ENCODE measurements around the gene DYSF. TPM values are rescaled to one million over a fixed set of nuclear protein-coding genes. Genes with fewer than 3 reads are reported as not detected.

The DYSF gene
- total RNA-seq (ENCODE audit: low replicate concordance), result 2.5 and 19.2 TPM in 2 replicates

GRCh38 chr2:71453404-71454220 is at the start of gene DYSF:
Gene DYSF (plus strand): TSS chr2:71453561.

Other genes starting within 250 kb of the DYSF start
- 0.45 and 0.47 TPM in 2 replicates for gene PAIP2B, start 226.5 kb upstream of the DYSF start, total RNA-seq (ENCODE audit: low replicate concordance)
- gene ZNF638, start 121.8 kb upstream of the DYSF start, total RNA-seq (ENCODE audit: low replicate concordance), result 81.9 and 118 TPM in 2 replicates

All from smooth muscle cell of the coronary artery (primary cell).